Frontal cortex (tissue), 4 donors: ENCODE data around the gene TMEM106A. TPM values are rescaled to one million over a fixed set of nuclear protein-coding genes. Genes with fewer than 3 reads are reported as not detected.
"Not testable (repeated sequence)": the region's sequence is repeated elsewhere in the genome, so short reads cannot be mapped to it uniquely, and the experiment has no call there.

Source experiments
- DNase-seq, 2 donors: peaks; one replicate each; pipeline ENCODE4 v3.0.0; 2012; ENCODE audit warnings: low spot score in 2 of 2
- FAIRE-seq: peaks from 2 replicates; lab custom pipeline; 2012; peaks lifted over from hg19 to GRCh38; lab: Jason Lieb, UNC
- total RNA-seq: library from RNA; depleted of rRNA; stranded (reverse); fragments of >200 nt; gene quantifications from one replicate; pipeline ENCODE4 v1.2.3, GENCODE V29; 2014
- donor health status: control.
- donor health status: control.
- donor health status: control.

TMEM106A gene
- total RNA-seq, 1 donor from 2014 or later = under 0.01 TPM

DNA sequence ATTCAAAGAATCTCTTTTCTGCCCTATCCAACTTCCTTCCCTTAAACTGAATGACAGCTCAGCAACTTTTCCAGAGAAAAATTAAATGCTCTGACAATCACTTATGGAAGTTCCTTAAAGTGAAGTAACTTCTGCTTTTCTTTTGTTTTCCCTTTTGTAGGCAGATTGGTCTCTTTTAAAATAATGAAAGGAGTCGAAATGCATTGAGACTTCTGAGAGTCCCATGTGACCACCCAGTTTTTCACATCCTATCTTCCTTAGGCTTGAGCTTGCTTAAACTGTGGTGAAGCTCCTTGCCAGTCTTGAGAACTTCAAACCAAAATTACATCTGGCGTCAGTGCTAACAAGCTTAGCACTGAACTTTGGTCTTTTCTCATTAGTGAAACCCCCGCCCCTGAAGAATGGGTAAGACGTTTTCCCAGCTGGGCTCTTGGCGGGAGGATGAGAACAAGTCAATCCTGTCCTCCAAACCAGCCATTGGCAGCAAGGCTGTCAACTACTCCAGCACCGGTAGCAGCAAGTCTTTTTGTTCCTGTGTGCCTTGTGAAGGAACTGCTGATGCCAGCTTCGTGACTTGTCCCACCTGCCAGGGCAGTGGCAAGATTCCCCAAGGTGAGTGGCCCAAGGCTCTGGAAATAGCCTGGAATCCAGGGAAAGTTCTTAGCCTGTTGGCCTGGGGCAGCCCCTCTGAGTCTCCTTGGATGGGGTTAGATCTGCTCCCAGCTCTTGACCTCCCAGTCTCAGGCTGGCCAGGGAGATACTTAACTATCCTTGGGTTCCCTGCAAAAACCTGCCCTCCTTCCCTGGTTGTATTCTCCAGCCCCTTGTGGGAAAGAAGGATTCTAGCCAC, 1.2 kb downstream of the TMEM106A start:
- DNase-seq (no peak), FAIRE-seq (no peak)

DNA sequence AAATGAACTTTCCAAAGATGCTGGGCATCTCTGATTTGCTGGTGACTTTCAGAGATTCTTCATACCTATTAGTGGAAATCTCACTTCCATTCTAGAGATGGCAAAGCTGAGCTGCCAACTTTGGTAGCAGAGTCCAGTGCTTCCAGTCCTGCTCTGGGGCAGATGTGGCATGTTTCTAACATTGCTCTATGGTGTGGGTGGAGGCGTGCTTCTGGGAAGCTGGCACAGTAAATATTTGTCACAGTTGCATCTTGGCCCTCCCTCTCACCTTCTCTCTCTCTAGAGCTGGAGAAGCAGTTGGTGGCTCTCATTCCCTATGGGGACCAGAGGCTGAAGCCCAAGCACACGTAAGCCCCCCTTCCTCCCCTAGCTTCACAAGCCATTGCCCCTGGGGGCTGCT, 1.9 kb downstream of the TMEM106A start:
- DNase-seq (no peak), FAIRE-seq (no peak)

DNA sequence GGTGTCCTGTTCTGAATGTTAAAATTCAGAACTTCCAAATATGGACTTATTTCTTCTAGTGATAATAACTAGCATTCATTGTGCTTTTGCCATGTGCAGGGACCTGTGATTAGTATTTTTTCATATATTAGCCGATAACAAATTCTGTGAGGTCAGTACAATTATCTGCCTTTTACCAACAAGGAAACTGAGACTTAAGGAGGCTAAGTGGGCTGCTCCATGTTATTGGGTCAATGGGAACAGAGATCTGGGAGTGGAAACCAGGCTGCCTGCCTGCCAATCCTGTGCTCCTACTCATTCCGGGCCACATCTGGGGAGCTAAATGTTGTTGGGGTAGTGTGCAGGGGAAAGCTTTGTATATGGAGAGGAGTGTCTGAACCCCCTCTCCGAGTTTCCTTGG, 3.7 kb downstream of the TMEM106A start:
- FAIRE-seq (no peak), DNase-seq (no peak)

DNA sequence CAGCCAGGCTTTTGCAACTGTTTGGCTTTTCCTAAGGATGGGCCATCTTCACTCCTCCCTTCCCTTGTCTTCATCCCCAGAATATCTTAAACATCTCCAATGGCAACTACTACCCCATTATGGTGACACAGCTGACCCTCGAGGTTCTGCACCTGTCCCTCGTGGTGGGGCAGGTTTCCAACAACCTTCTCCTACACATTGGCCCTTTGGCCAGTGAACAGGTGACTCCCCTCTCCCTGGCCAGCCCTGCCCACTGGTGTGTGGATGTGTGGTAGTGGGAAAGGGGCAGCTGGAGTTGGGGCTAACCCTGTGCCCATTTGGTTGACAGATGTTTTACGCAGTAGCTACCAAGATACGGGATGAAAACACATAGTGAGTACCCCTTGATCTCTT, 4.7 kb downstream of the TMEM106A start:
- DNase-seq (no peak), FAIRE-seq (no peak)

DNA sequence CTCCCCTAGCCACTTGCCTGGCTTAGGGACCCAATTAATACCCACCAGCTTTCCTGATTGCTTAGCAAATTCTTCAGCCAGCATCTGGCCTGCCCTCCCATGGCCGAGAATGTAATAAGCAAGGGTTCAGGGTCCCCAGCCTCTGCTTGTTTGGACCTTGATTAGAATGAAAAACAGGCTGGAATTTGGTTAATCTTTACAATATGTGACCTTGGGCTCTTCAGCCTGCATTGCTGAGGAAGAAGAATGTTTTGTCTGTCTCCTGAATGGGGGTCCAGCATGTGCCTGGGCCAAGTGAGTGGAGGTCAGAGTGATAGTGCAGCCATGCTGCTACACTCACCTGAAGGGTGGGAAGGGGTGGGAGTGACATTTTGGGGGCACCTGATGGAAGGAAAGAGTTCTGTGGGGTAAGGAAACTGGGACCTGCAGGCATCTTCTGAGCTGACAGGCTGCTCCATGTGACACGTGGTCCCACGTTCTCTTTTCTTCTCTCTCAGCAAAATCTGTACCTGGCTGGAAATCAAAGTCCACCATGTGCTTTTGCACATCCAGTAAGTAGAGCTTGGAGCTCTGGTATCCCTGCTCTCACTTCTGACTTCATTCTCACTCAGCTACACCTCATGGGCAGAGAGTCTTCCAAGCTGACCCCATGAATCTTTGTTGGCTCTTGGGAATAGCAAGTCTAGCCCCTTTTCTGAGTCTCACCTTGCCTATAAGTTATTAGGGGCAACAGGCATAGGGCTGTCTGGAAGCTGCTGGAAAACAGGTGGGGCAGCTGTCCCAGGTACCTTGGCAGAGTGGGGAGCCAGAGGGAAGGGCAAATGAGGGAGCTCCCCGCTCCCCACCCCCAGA, 5.3 kb downstream of the TMEM106A start:
- FAIRE-seq = no peak
- no peak for DNase-seq

DNA sequence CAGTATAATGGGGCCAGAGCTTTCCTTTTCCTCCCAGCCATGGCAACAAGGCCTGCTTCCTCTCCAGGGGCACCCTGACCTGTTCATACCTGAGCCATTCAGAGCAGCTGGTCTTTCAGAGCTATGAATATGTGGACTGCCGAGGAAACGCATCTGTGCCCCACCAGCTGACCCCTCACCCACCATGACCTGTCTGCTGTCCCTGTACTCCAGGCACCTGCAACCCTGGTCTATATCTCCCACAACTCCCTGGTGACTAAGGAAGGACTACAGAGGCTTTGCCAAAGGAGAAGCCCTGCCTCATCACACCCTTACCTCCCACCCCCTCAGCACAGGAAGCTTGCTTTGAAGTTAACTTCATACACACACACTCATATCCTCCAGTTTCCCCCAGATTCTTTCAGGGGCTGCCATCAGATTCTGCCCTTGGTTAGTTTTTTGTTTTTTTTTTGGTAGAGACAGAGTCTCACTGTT, 6.0 kb downstream of the TMEM106A start:
- DNase-seq (no peak), FAIRE-seq (no peak)

DNA sequence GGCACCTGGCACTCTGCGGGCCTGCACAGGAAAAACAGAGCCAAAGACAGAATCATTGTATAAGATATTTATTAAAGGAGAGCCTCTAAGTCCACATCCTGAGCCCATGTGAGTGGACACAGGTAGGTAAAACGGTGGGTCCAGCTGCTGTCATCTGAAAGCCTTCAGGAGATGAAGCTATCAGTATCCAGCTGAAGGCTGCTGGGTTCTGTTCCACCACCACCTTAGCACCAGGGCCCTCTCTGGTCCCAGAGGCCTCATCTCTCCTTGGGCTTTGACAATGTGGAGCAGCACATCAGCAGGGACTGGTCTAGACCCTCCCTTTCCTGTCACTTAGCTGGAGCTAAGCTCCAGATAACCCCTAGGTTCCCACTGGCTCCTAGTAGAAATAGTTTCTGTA, 7.3 kb downstream of the TMEM106A start:
- no peak for FAIRE-seq

DNA sequence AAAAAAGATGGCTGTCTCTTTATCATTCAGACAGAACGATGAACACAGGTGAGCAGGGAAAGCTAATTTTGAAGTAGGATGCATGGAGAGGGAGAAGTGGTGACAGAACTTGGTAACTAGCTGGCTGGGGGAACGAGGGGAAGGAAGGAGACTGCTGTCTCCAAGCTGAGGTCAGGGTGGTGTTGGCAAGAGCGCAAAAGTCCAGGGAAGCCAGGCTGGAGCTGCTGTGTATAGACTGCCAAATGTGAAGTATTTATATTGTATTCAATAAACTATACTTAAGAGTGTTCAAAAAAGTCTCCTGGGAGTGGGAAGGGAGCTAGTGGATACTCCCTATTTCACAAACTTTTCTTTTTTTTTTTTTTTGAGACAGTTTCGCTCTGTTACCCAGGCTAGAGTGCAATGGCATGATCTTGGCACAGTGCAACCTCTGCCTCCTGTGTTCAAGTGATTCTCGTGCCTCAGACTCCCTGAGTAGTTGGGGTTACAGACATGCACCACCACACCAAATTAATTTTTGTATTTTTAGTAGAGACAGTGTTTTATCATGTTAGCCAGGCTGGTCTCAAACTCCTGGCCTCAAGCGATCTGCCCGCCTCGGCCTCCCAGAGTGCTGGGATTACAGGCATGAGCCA, 8.2 kb downstream of the TMEM106A start:
- FAIRE-seq = no peak
- DNase-seq = no peak

More for the DNA sequence above, 7.3 kb downstream of the TMEM106A start:
- DNase-seq = no peak

DNA sequence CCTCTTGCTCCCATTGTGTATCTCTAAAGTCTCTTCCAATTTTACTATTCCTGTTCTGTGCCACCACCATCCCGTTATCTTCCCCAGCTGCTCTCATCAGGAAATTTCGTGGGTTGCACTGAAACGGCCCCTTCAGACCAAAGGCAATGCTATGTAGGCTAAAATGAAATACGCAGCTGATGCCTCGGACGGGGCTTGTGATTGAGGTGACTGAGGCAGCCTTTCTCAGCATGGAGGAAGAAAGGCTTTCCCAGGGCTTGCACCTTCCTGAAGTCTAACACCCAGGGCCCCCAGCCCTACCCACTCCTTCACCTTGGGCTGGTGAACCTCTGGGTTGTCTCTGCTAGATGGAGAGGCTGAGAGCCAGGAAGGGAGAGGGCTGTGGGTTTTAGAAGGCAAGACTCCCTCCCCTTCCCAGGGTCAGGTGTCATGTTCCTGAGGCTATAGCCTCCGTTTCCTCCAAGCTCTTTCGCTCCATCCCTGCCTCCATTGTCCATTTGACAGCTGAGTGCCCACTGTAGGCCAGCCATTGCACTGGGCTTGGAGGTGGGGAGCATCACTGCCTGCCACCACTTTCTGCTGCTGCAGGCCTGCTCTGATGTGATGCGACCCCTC, 8.9 kb downstream of the TMEM106A start:
- no peak for FAIRE-seq
- DNase-seq = no peak

DNA sequence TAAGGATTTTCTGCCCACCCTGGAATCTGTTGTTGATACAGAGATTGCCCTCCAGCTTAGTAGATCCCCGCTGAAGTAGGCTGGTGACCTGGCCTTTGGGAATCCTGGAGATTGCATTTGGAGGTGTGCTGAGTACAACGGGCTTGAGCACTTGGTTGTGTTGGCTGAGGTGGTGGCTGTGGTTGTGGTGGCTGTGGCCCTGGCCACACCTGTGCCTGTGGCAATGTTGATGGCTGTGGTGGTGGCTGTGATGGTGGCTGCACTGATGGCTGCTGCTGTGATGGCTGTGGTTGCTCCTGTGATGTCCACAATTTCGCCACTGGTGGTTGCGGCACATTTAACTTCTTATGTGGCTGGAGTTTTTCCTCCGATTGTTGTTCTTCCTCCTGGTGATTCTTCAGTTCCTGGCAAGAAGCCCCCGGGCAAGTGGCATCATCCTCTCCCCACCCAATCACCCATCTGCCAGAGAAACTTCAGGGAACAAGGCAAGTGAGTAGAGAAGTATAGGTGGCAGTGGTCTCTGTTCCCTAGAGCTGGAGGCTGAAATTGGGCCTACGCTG, 12.6 kb downstream of the TMEM106A start:
- DNase-seq (no peak), FAIRE-seq (no peak)

DNA sequence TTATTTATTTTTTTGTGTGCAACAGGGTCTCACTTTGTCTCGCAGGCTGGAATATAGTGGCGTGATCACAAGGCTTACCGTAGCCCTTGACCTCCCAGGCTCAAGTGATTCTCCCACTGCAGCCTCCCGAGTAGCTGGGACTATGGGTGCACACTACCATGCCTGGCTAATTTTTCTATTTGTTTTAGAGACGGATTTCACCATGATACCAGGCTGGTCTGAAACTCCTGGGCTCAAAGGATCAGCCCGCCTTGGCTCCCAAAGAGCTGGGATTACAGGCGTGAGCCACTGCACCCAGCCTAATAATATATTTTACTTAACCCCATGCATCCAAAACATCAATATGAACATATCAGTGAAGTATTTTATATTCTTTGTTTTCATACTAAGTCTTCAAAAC, 14.7 kb downstream of the TMEM106A start:
- DNase-seq (no peak), FAIRE-seq (no peak)

DNA sequence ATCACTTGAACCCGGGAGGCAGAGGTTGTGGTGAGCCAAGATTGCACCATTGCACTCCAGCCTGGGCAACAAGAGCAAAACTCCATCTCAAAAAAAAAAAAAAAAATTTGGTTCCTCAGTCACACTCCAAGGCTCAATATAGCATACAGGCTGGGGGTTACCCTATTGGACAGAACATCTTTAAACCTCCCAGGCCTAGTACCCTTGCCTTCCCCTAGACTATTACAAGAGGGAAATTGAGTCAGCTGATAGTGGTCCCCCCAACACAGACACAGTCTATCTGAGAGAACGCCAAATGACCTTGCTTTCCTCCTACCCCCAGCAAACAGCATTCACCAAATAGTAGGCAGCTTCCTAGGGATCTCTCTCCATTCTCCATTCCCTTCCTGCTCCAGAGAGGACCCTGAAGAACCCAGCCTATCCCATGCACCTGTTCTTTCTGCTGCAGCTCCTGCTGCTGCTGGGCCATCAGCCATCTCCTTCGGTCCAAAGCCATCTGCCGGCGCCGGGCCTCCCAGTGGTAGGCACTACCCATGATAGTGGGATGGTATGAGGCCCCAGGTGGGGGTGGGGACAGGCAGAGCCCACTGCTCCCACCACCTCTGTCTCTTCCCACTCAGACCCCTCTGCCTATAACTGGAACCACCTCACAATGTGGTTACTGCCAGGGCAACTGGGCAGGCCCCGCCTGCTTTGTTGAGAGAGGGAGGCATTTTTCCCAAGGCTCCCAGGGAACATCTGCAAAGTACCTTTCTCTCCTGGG, 16.5 kb downstream of the TMEM106A start, which contains the start of gene CCDC200:
CCDC200 (minus strand) TSS at position 604 of the 763 bp plus-strand sequence; CDS start at position 535, 69 bp downstream.
- not testable (repeated sequence) for DNase-seq, FAIRE-seq

DNA sequence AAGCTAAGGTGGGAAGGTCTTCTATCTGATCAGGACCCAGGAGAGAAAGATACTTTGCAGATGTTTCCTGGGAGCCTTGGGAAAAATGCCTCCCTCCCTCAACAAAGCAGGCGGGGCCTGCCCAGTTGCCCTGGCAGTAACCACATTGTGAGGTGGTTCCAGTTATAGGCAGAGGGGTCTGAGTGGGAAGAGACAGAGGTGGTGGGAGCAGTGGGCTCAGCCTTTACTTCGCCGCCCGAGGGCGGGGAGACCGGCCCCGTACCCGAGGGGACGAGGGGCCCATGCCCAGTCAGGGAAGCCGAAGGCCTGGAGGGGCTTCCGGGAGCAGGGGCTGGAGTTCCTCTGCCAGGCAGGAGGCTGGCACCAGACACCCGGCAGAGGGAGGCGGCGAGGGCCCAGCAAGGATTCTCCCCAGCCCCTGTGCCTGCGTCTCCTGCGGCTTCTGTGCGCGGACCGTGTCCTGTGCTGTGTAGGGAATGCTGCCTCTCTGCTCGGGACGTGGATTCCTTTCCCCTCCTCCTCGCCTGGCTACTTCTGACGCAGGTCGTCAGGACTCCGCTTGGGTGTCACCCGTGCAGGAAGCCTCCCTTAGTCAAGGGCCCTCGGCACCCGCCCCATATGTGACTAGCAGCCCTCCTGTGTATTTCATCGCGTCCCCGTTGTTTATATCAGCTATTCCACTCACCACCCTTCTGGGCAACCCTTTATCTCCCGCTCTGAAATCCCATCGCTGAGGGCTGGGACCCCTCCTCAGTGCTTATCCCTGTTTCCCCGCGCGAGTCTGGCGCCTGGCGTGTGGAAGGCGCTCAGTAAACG, 19.7 kb downstream of the TMEM106A start:
- not testable (repeated sequence) for FAIRE-seq, DNase-seq

DNA sequence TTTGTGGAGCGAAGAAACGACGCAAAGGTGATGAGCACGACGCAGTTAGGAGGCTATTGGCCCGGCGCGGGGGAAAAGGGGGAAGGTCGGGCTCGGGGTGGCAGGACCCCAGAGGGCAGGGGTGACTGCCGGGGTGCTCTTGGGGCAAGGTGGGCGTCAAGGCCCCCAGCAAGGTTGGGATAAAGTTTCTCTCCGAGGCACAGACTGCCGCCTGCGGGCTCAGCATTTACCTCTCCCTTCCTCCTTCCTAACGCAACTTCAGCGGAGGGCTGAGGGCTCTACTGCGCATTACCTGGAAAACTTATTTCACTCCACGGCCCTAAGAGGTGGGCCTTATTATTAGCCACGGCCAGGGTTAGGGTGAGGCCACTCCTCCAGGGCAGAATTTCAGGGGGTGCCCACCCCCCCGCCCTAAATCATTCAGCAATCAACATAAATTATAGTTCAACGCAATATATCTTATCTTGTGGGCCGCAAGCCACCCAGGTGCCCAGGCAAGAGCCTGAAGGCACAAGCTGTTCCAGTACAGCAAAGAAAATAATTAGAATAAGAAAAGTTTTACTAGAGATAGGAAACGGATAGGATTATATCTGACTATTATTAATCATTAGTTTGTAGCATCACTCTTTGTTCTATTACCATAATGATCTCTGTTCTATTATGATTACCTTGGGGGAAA, 20.5 kb downstream of the TMEM106A start:
- not testable (repeated sequence) for DNase-seq, FAIRE-seq

DNA sequence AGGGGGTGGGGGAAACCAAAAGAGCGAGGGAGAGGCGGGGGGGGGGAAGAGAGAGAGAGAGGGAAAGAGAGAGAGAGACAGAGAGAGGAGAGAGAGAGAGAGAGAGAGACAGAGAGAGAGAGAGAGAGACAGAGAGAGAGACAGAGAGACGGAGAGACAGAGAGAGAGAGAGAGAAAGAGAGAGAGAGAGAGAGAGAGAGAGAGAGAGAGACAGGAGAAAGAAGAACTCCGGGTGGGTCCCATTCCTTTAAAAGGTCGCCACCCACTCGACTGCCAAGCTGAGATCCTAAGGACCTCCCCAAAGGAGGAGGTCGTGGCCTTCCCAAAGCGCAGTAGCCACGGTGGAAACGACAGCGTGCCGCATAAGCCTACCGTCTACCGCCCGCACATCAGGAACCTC, 21.6 kb downstream of the TMEM106A start:
- not testable (repeated sequence) for FAIRE-seq

DNA sequence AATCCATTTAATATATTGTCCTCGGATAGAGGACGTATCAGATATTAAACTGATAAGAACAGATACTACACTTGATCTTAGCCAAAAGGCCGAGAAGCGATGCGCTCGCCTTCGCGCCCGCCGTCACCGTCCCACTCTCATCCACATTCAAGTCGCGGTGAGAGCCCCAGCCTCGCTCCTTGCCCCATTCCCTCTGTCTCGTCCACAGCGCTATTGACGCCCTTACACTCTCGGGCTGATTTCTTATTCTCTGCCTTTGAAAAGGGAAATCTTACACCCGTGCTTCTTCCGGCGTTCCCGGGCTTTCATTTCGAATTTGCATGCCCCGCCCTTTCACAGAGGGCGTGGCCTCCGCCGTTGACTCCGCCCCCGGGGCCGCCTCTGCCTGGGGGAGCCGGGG, 22.2 kb downstream of the TMEM106A start, which contains the start of gene RNU2-1:
RNU2-1 (minus strand) TSS at position 101 of the 400 bp plus-strand sequence.
- FAIRE-seq, DNase-seq: not testable (repeated sequence)

More for the DNA sequence above, 21.6 kb downstream of the TMEM106A start:
- not testable (repeated sequence) for DNase-seq

DNA sequence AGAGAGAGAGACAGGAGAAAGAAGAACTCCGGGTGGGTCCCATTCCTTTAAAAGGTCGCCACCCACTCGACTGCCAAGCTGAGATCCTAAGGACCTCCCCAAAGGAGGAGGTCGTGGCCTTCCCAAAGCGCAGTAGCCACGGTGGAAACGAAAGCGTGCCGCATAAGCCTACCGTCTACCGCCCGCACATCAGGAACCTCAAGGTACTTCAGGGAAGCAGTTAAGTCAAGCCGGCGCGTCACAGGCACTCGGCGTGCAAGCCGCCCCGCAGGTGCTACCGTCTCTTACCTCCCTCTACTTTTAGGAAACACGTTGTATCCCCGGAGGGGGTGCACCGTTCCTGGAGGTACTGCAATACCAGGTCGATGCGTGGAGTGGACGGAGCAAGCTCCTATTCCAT, 27.9 kb downstream of the TMEM106A start:
- DNase-seq, FAIRE-seq: not testable (repeated sequence)
